ENCODE data around the gene DIS3L2.

The DIS3L2 gene

DNA sequence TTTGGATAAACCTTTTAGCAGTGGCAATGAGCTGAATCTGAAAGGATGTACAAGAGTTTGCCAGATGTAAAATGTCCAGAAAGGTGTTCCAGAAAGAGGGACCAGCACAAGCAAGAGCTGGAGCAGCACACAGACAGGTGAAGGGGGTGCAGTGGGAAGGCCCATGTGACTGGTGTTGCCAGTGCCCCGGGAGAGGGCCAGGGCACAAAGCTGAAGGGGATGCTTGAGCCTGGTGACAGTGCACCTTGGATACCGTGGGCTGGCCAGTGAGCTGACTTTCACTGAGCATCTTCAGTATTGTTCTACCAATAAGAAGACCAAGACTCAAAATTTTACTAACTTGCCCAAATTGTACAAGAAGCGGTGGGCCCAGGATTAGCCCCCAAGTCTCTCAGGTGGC, 284.7 kb downstream of the DIS3L2 start:
- Mint-ChIP-seq H3K36me3 (peaks cover 7% of the 10 kb centered on the region), H3K27me3 (no peaks in the 10 kb centered on the region), H3K9me3 (ENCODE audit: low read depth) (no peaks in the 10 kb centered on the region), H3K27ac (no peak overlapping the region), H3K4me3 (no peak overlapping the region), H3K4me1 (ENCODE audit: low read depth) (no peaks in the 10 kb centered on the region)

DNA sequence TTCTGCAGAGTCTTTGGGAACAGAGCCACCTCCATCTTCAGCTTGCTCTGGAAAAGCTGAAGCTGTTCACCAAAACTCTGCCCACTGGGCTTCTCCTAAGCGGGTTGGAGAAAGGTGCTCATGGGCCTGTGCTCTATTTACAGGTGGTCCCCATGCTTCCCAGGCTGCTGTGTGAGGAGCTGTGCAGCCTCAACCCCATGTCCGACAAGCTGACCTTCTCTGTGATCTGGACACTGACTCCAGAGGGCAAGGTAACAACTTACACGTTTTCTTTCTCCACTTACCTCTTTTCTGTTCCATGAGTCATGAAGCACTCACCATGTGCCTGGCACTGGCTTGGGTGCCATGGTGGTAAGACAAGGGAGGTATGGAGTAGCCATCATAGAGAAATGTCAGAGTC, 287.6 kb downstream of the DIS3L2 start:
- Mint-ChIP-seq H3K27me3 (no peaks in the 10 kb centered on the region), H3K27ac (no peak overlapping the region), H3K4me3 (no peak overlapping the region), H3K9me3 (ENCODE audit: low read depth) (no peaks in the 10 kb centered on the region), H3K36me3 (peaks cover 9% of the 10 kb centered on the region), H3K4me1 (ENCODE audit: low read depth) (no peaks in the 10 kb centered on the region)

DNA sequence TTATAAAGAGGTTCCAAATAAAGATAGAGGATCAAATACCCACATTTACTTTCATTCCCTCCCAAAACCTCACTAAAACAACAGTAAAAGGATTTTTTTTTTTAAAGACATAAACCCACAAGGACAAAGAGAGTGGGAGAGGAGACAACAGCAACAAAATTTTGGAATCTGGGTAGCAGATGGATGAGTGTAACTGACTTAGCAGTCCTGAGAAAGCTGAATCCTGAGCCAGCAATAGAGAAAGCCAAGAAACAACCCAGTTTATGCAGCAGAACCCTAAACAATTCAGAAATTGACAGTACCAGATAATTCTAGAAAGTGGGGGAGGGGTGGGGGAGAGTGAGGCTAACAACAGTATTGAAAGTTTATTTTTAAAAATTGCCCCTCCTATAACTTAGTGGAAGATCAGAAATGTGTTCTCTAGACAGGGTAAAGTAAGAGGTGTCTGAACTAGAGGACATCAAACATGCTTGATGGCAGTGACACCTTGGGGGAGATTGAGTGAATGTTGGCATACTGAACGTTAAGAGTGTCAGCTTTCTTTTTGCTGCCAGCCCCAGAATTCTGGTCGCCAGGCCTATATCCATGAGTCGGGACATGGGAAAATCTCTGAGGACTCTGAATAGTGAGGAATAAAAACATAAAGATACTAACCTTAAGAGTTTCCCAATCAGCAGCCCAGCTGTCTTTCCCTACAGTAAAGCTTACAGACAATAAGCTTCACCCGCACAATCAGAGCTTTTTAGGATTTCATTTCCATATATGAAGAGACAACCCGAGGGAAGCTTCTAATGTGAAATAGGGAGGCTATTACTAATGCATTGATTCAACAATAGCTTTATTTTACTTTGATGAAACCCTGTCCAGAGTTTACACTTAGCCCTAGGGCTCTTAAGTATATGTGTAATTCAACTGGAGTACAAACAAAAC, 289.0 kb downstream of the DIS3L2 start:
- Mint-ChIP-seq H3K4me1 (ENCODE audit: low read depth) (no peaks in the 10 kb centered on the region), H3K27ac (no peak overlapping the region), H3K9me3 (ENCODE audit: low read depth) (no peaks in the 10 kb centered on the region), H3K4me3 (no peak overlapping the region), H3K36me3 (peaks cover 9% of the 10 kb centered on the region), H3K27me3 (no peaks in the 10 kb centered on the region)

DNA sequence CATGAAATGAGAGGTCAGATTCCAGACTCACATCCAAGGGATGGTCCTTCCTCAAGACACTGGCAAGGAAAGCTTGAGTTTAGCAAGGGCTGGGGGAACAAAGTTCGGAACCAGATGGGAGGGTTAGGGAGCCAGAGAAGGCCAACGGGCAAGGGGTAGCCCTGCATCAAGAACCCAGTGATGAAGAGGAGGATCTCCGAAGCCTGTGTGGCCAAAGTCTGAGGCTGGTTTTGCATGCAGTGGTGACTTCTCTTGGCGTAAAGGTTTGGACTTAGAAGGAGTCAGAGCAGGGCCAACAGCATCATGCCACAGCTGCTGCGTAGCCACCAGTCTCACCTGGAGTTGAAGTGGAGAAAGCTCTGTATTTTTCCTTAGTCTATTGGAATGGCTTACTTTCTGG, 293.5 kb downstream of the DIS3L2 start:
- H3K9me3 Mint-ChIP-seq (ENCODE audit: low read depth), result no peaks in the 10 kb centered on the region
- peaks cover 6% of the 10 kb centered on the region for H3K36me3 Mint-ChIP-seq
- no peak overlapping the region for H3K4me3 Mint-ChIP-seq
- no peak overlapping the region for H3K27ac Mint-ChIP-seq
- H3K27me3 Mint-ChIP-seq, result no peaks in the 10 kb centered on the region
- H3K4me1 Mint-ChIP-seq (ENCODE audit: low read depth), result no peaks in the 10 kb centered on the region

DNA sequence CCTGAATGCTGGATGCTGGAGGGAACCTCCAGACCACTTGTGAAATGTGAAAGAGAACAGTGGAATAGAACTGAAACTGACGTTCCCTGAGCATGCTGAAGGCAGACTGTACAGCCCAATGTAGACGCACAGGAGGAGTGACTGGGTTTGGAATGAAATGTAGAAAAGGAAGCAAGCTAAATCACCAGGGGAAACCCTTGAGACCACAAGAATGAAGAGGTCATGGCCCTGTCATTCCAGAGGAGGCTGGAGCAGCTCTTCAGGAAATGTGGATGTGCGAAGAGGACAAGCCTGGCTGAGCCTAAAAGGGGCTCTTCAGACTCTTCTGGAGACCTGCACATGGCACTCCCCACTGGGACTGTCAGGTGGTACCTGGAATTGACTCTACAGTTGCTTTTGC, 298.6 kb downstream of the DIS3L2 start:
- Mint-ChIP-seq H3K4me1 (ENCODE audit: low read depth) (no peaks in the 10 kb centered on the region), H3K36me3 (peaks cover 25% of the 10 kb centered on the region), H3K9me3 (ENCODE audit: low read depth) (no peaks in the 10 kb centered on the region), H3K4me3 (no peak overlapping the region), H3K27ac (no peak overlapping the region), H3K27me3 (no peaks in the 10 kb centered on the region)

DNA sequence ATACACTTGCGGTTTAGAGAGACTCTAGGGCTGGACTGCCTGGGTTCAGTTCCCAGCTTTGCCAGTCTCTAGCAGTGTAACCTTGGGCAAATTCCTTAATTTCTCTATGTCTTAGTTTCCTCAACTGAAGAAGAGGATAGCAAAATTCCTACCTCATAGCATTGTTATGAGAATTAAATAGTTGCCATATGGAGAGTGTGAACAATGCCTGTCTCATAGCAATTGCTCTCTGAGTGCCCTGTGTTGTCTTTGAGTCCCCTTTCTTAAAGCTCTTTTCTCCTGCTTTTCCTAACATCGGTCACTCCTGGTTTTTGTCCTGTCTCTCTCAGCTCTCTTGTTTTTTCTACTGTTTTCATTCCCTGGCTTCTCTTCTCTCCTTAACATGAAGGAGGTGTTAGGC, 300.3 kb downstream of the DIS3L2 start:
- Mint-ChIP-seq H3K27me3 (no peaks in the 10 kb centered on the region), H3K27ac (no peak overlapping the region), H3K4me3 (no peak overlapping the region), H3K9me3 (ENCODE audit: low read depth) (no peaks in the 10 kb centered on the region), H3K36me3 (peaks cover 25% of the 10 kb centered on the region), H3K4me1 (ENCODE audit: low read depth) (no peaks in the 10 kb centered on the region)

DNA sequence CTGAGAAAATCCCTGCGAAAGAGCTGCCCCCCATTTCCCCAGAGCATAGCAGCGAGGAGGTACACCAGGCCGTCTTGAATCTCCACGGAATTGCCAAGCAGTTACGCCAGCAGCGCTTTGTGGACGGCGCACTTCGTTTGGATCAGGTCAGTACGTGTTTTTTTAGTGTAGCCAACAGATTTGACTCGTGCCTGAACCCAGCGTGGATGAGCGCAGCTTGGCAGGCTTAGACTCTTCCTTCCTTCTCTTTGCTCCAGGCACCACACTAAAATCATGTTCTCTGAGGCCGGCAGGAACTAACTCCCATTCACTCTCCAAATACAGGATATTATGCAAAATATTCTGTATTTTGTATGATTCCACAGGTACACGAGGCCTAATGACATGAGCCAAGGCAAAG, 301.8 kb downstream of the DIS3L2 start:
- H3K36me3 Mint-ChIP-seq, result peaks cover 25% of the 10 kb centered on the region

DNA sequence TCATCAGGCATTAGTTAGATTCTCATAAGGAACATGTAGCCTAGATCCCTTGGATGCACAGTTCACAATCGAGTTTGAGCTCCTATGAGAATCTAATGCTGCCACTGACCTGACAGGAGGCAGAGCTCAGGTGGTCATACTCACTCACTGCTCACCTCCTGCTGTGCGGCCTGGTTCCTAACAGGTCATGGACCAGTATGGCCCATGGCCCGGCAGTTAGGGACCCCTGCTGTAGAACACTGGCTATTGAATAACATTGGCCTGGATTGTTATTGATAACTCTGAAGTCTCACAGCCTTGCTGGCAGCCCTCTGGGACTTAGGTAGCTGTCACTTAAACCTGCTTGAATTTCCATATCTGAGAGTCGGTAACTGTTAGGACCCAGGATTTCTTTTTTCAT, 302.6 kb downstream of the DIS3L2 start:
- H3K27me3 Mint-ChIP-seq, result no peaks in the 10 kb centered on the region
- no peak overlapping the region for H3K4me3 Mint-ChIP-seq
- no peaks in the 10 kb centered on the region for H3K4me1 Mint-ChIP-seq (ENCODE audit: low read depth)
- no peak overlapping the region for H3K27ac Mint-ChIP-seq
- peaks cover 25% of the 10 kb centered on the region for H3K36me3 Mint-ChIP-seq
- no peaks in the 10 kb centered on the region for H3K9me3 Mint-ChIP-seq (ENCODE audit: low read depth)

More for the DNA sequence above, 301.8 kb downstream of the DIS3L2 start:
- H3K27me3 Mint-ChIP-seq, result no peaks in the 10 kb centered on the region
- no peaks in the 10 kb centered on the region for H3K4me1 Mint-ChIP-seq (ENCODE audit: low read depth)
- H3K27ac Mint-ChIP-seq, result no peak overlapping the region
- H3K4me3 Mint-ChIP-seq, result no peak overlapping the region
- H3K9me3 Mint-ChIP-seq (ENCODE audit: low read depth), result no peaks in the 10 kb centered on the region

DNA sequence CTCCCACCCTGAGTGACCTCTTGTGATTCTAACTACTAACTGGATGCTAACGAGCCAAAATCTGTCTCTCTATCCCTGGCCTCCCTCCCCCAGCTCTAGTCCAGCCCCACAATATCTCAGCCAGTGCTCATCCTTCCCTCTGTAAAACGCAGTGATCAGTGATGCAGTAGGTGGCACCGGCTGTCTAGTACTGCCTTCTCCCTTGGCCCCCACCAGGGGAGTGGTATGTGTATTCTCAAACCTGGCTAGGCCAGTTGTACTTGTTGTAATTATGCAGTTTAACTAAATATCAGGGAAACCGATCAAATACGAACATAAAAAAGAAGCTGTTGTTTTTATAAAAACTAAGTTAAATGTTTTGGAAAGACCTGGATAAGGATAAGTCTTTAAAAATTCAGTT, 303.8 kb downstream of the DIS3L2 start:
- Mint-ChIP-seq H3K4me1 (ENCODE audit: low read depth) (no peaks in the 10 kb centered on the region), H3K4me3 (no peak overlapping the region), H3K36me3 (peaks cover 22% of the 10 kb centered on the region), H3K27ac (no peak overlapping the region), H3K27me3 (no peaks in the 10 kb centered on the region), H3K9me3 (ENCODE audit: low read depth) (no peaks in the 10 kb centered on the region)

DNA sequence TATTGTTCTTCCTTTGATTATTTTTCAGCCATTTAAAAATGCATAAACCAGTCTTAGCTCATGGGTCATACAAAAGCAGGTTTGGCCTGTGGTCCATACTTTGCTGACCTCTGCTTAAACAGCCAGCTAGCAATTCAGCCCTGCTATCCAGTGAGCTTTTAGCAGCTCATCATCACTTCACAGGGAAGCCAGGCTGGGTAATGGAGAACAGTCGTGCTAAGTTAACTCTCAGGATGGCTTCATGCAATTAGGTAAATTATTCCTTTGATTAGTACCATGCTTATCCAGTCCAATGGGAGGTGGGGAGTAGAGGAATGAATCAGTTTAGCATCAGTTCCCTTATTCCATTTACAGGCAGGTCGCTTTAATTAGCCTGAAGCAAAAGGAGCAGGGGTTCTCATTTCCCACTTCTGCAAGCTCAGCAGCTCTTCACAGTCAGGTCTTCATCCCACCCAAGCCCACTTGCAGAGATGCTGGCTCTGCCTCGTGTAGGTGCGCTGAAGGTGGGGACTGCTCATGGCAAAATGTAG, 307.2 kb downstream of the DIS3L2 start:
- H3K4me1 Mint-ChIP-seq (ENCODE audit: low read depth), result no peaks in the 10 kb centered on the region
- no peak overlapping the region for H3K27ac Mint-ChIP-seq
- no peaks in the 10 kb centered on the region for H3K27me3 Mint-ChIP-seq
- H3K9me3 Mint-ChIP-seq (ENCODE audit: low read depth), result no peaks in the 10 kb centered on the region
- H3K4me3 Mint-ChIP-seq, result no peak overlapping the region
- peaks cover 5% of the 10 kb centered on the region for H3K36me3 Mint-ChIP-seq

DNA sequence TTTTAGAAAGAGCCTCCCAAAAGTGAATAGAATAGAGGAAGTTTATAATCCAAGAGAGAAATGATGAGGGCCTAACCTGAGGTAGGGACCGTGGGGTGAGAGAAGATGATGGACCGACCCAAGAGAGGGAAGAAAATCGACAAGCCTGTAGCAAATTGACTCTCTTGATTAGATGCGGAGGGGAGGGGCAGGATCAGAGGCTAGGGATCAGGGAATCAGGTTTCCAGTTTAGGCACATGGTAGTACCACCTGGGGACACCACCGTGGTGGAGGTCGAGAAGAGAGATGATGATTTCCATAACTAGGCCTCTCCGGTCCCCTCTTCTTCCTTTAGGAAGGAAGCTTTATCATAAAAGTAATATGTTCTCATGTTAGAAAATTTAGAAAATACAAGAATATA, 308.4 kb downstream of the DIS3L2 start:
- Mint-ChIP-seq H3K4me1 (ENCODE audit: low read depth) (no peaks in the 10 kb centered on the region), H3K9me3 (ENCODE audit: low read depth) (no peaks in the 10 kb centered on the region), H3K36me3 (peaks cover 2% of the 10 kb centered on the region), H3K27ac (no peak overlapping the region), H3K4me3 (no peak overlapping the region), H3K27me3 (no peaks in the 10 kb centered on the region)

DNA sequence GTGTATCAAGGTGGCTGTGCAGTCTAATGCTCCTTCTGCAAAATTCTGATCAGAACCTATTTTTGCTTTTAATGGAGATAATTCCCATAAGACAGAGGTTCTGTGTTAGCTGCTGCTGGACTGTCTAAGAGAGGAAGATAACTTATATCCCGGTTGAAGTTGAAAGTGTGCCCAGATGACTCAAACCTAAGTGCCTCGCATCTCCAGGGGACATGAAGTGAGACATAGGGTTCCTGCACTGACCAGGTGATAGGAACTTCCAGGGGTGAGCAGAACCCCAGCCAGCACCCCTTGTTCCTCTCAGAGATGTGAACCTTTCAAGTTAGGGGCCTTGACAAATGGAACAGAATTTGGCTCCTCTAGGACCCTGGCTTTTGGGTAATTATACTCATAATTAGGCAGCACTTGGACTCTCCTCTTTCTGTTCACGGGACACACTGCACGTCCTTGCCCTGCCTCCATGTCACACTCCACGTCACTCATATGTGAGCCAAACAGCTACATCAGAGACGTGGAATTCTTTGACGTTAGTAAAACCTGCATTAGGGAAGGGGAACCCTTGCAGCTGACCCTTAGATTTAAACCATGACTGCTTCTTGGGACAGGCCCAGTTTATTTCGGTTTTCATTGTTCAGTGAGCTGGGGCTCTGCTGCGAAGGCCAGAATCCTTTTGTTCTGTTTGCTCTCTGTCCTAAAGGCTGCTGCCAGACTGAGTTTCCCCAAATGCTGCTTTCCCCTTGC, 312.6 kb downstream of the DIS3L2 start:
- H3K36me3 Mint-ChIP-seq, result peaks cover 7% of the 10 kb centered on the region
- no peaks in the 10 kb centered on the region for H3K27me3 Mint-ChIP-seq
- H3K4me3 Mint-ChIP-seq, result no peak overlapping the region
- H3K27ac Mint-ChIP-seq, result no peak overlapping the region
- H3K4me1 Mint-ChIP-seq (ENCODE audit: low read depth), result peaks cover 4% of the 10 kb centered on the region
- H3K9me3 Mint-ChIP-seq (ENCODE audit: low read depth), result no peaks in the 10 kb centered on the region

DNA sequence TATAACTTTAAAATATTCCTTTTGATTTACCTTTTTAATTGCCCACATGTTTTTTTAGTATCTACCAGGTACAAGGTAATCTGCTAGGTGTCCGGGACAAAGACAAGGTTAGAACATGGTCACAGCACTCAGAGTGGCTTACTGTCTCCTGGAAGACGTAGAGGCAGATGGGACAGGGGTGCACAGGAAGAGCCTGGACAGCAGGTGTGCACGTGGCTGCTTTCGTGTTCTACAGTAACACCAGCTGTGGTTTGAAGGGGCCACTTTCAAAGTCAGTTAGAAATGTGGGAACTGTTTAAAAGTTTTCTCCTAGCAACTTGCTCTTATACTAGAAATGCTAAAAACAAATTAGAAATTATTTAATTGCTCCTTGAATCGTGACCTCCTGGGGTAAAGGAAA, 314.2 kb downstream of the DIS3L2 start:
- no peak overlapping the region for H3K4me3 Mint-ChIP-seq
- H3K27ac Mint-ChIP-seq, result no peak overlapping the region

DNA sequence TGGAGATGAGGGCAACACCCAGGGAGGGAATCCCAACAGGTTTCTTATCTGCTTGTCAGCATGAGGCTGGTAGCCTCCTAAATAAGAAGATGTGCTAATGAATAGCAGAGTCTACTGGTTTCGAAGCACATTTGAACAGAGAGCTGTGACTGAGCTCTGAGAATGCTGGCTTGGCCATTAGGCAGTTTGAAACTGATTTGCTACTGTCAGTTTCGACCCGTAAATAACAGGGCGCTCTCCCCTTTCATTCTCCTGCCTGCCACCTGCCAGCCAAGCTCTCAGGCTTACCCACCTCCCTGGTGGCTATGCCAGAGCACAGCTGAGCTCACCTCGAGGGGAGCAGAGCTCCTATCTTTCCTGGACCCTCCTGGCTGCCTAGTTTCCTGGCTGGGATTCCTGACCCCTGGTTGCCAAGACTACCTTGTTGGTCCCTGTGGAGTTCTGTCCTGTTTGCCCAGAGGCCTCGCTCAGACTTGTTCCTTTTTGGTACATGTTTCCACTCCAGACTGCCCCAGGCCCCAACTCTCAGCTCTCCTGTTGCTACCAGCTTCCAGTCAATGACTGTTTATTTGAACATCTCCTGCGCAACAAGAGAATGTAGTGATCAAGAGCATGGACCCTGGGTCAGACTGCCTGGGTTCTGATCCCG, 314.7 kb downstream of the DIS3L2 start:
- Mint-ChIP-seq H3K9me3 (ENCODE audit: low read depth) (no peaks in the 10 kb centered on the region), H3K4me3 (no peak overlapping the region), H3K4me1 (ENCODE audit: low read depth) (peaks cover 4% of the 10 kb centered on the region), H3K27ac (no peak overlapping the region), H3K36me3 (peaks cover 18% of the 10 kb centered on the region), H3K27me3 (no peaks in the 10 kb centered on the region)

More for the DNA sequence above, 314.2 kb downstream of the DIS3L2 start:
- peaks cover 15% of the 10 kb centered on the region for H3K36me3 Mint-ChIP-seq
- peaks cover 4% of the 10 kb centered on the region for H3K4me1 Mint-ChIP-seq (ENCODE audit: low read depth)
- no peaks in the 10 kb centered on the region for H3K9me3 Mint-ChIP-seq (ENCODE audit: low read depth)
- no peaks in the 10 kb centered on the region for H3K27me3 Mint-ChIP-seq
